Skin of body (tissue), 2 donors: ENCODE measurements around the gene HAUS5. TPM values are rescaled to one million over a fixed set of nuclear protein-coding genes. Genes with fewer than 3 reads are reported as not detected.
A peak's percentile ranks its signal among the peaks of the same experiment; 100 is the strongest.
"Not testable (repeated sequence)": the region's sequence is repeated elsewhere in the genome, so short reads cannot be mapped to it uniquely, and the experiment has no call there.

ENCODE experiments used
- DNase-seq: peaks from one replicate; lab custom pipeline; 2025; lab: John Stamatoyannopoulos, UW
- total RNA-seq: library from RNA; depleted of rRNA; stranded (reverse); fragments of >200 nt; gene quantifications from one replicate; pipeline ENCODE4 v1.2.3, GENCODE V29; 2014

Gene HAUS5
- total RNA-seq, 1 donor from 2014 or later: 6.9 TPM

DNA sequence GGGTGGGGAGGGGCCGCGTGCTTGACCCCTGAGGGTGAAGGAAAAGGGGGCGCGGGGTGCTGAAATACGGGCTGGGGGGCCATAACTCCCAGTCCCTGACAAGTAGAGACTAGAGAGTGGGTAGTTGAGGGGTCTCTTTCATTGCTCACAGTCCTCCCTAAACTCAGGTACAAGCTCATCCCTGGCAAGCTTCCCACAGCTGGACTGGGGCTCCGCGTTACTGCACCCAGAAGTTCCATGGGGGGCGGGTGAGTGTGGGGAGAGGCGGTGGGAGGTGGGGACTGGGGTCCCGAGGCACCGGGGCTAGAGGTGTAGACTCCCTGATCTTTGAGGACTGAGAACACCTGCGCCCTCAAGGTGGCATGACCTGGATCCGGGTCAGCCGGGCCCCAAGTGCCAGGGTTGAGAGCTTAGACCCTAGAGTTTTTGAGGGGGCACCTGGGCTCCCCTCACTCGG lies 30.3 kb downstream of the HAUS5 start:
- no peak for DNase-seq

DNA sequence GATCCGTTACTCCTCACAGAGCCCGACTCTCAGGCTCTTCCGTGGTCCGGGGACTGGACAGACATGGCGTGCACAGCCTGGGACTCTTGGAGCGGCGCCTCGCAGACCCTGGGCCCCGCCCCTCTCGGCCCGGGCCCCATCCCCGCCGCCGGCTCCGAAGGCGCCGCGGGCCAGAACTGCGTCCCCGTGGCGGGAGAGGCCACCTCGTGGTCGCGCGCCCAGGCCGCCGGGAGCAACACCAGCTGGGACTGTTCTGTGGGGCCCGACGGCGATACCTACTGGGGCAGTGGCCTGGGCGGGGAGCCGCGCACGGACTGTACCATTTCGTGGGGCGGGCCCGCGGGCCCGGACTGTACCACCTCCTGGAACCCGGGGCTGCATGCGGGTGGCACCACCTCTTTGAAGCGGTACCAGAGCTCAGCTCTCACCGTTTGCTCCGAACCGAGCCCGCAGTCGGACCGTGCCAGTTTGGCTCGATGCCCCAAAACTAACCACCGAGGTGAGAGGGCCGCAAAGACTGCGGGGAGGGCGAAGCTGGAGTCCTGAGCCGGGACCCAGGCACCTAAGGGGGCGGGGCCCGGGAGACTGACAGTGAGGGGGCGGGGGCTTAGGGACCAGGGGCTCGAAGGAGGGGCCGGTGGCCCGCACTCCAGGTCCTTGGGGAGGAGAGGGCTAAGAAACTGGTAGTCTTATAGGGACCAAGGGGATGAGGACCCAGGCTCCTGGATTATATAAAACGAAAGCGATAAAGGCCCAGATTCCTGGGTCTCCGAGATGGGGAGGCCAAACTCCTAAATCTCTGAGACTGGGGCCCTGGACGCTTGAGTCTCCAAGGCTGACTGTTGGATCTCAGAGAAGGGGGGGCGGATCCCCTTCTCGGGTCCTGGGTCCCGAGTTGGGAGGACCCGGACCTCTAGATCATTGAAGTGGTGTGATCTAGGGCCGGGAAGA lies 31.0 kb downstream of the HAUS5 start:
- peak; percentile 66 for DNase-seq

DNA sequence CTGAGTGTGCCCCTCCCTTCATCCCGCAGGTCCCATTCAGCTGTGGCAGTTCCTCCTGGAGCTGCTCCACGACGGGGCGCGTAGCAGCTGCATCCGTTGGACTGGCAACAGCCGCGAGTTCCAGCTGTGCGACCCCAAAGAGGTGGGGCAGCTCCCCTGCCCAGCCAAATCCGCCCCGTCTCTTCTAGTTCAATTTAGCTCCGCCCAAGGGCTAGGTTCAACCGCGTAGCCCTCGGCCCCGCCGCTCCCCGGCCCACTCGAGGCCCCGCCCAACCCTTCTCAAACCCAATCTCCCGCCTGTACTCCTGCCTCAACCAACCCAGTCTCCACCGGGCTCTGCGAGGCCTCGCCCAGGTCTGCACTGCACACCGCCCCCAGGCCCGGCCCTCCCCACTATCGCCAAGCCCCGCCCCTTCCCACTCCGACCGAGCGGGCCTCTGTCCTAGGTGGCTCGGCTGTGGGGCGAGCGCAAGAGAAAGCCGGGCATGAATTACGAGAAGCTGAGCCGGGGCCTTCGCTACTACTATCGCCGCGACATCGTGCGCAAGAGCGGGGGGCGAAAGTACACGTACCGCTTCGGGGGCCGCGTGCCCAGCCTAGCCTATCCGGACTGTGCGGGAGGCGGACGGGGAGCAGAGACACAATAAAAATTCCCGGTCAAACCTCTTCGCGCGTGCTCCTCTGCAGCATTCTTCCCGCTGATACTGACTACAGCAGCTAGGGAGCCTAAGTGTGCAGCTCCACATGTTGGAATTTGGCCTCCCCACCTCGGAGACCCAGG lies 31.9 kb downstream of the HAUS5 start:
- peak; percentile 83 for DNase-seq

DNA sequence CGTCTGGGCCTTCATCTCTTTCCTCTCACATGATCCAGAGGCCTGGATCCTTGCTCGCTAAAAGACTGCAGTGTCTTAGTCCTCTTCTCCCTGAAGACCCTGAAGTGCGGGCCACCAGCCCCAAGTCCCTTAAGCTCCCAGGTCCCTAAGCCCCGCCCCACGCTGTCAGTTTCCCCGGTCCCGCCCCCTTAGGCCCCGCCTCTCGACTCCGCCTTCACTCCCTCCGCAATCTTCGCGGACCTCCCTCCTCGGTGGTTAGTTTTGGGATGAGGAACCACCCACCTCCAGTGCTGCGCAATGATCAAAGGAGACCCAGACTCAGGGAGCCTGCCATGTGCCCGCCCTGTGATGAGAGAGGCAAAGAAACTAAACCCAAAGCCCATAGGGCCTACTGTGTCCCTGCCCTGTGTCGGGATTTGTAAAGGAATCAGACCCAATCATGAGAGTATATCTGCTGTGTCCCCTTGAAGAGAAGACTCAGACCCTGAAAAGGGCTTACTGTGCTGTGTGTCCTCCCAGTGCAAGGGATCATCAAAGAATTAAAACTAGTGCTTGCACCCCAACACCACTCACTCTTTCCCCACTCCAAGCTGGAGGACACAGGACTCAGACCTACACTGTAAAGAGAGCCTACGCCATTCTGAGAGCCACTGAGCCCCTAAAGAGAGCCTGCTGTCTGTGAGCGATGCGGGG lies 32.6 kb downstream of the HAUS5 start:
- peak; percentile 29 for DNase-seq

DNA sequence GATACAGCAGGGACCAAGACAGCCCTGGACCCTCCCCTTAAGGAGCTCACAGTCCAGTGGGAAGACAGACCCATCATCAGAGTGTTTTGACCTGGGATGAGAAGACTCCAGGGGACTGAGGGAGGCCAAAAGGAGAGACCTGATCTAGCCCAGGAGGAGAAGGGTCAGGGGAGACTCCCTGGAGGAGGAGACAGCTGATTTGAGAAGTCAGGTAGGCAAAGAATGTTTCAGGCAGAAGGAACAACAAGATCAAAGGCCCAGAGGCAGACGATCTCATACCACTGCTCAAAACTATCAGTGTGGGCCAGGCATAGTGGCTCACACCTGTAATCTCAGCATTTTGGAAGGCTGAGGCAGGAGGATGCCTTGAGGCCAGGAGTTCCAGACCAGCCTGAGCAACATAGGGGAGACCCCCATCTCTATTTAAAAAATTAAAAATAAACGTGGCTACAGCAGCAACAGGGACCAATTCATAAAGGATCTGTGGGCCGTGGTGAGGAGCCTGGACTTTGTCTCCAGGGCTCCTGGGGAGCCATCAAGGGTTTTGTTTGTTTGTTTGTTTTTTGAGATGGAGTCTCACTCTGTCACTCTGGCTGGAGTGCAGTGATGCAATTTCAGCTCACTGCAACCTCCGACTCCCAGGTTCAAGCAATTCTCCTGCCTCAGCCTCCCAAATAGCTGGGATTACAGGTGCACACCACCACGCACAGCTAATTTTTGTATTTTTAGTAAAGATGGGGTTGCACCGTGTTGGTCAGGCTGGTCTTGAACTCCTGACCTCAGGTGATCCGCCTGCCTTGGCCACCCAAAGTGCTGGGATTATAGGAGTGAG lies 33.4 kb downstream of the HAUS5 start:
- DNase-seq: no peak

DNA sequence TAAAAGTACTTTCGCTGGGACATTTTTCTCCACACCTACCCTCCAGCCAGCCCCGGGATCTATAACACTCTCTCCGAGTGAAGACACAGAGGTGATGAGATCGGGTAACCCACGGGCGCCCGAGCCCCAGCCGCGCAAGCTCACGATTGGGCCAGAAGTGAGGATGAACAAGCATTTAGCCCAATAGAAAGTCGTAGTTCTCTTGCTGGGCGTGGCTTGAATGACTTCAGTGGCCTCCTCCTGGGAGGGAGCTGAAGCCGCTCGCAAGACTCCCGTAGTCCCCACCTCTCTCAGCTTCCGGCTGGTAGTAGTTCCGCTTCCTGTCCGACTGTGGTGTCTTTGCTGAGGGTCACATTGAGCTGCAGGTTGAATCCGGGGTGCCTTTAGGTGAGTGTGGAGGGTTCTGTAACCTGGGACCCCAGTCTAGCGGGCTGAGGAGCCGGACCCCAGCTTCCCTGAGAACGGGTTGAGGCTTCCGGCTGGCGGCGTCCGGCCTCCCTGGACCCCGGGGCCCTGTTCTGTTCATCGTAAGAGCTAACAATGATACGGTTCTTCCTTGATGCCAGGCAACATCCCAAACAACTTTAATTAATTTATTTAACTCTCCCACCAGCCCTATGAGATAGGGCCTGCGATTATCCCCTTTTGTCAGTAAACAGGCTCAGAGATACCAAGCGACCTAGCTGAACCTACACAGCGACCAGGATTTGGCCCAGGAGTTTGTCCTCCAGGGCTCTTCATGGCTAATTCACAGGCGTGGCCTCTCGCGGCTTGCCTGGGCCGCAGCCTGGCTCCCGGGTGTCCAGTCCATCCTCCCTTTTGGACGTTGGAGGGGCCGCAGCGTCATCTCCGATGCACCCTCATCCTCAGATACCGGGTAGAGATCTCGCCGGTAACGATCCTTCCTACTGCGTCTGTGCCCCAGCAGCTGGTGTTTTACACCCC lies 35.8 kb downstream of the HAUS5 start, which contains the start of gene COX6B1:
COX6B1 (plus strand) TSS at position 307 of the 945 bp plus-strand sequence. CDS start 2,921 bp downstream, outside the sequence.
- DNase-seq: peak; percentile 97

DNA sequence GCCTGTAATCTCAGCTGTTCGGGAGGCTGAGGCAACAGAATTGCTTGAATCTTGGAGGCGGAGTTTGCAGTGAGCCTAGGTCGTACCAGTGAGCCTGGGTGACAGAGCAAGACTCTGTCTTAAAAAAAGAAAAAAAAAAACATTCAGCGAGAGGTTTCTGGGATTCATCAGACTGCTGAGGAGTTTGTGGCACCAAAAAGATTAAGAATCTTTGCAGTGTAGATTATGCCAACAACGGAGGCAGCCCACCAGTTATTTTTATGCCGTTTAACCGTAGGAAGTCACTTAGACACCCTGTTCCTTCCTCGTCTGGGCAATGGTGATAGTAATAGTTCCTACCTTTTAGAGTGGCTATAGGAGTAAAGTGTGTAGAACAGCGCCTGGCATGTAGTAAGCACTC lies 38.0 kb downstream of the HAUS5 start:
- no peak for DNase-seq

DNA sequence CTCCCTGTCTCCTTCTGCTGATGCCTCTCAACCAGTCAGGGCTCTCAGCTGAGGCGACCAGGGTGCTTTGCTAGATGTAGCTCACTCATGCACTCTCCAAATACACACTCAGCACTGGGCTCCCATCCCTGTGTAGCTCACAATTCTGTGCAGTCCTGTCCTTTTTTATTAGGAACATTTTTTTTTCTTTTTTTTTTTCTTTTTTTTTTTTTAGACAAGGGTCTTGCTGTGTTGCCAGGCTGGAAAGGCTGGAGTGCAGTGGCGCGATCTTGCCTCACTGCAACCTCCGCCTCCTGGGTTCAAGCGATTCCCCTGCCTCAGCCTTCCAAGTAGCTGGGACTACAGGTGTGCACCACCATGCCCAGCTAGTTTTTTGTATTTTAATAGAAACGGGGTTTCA lies 42.3 kb downstream of the HAUS5 start:
- DNase-seq: not testable (repeated sequence)

DNA sequence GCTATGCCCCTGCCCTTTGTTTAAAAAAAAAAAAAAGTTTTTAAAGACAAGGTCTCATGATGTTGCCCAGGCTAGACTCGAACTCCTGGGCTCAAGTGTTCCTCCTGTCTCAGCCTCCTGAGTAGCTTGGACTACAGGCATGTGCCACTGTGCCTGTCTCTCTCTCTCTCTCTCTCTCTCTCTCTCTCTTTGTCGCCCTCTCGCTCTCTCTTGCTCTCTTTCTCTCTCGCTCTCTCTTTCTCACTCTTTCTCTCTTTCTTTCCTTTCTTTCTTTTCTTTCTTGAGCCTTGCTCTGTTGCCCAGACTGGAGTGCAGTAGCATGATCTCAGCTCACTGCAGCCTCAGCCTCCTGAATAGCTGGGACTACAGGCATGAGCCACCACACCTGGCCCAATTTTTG lies 43.1 kb downstream of the HAUS5 start:
- DNase-seq: no peak

DNA sequence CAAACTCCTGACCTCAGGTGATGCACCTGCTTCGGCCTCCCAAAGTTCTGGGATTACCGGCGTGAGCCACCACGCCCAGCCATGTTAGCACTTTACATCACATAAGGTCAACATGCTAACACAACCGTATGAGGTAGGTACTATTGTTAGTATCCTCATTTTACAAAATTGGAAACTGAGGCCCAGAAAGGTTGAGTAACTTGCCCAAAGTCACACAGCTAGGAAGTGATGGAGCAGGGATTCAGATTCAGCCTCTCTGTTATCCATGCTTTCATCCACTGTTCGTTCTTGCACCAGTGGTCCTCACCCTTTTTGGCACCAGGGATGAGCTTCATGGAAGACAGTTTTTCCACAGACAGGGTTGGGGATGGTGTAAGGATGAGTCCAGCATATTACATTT lies 44.2 kb downstream of the HAUS5 start:
- DNase-seq: no peak

DNA sequence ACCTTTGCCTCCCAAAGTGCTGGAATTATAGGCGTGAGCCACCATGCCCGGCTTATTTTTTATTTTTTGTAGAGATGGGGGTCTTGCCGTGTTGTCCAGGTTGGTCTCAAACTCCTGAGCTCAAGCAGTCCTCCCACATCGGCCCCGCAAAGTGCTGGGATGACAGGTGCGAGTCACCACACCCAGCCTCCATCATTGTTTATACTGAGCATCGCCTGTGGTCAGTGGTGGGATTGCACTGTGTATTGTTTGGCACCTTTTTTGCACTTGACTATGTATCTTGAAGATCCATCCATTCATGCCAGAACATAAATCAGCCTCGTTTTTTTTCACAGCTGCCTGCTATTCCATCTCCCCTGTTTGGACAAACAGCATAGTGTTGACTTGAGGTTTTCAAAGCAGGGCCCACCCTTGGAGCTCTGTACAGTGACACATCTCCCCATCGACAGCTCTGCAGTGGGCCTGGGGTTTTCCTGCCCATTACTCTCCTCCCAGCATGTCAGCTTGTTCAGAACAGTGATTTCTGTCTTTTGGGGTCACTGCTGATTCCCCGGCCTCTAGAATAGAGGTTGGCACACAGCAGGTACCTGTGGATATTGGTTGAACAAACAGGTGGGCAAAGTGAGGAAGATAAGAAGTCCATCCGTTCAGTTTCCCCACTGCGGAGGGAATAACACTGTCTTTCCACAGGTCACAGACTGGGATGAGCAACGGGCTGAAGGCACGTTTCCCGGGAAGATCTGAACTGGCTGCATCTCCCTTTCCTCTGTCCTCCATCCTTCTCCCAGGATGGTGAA lies 45.6 kb downstream of the HAUS5 start:
- no peak for DNase-seq

DNA sequence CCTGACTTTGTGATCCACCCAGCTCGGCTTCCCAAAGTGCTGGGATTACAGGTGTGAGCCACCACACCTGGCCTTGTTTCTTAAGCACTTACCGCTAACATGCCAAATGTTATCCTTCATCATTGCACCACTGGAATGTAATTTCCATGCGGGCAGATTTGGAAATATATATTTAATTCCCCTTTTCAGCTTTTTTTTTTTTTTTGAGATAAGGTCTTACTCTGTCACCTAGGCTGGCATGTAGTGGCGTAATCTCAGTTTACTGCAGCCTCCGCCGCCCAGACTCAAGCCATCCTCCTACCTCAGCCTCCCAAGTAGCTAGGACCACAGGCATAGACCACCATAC lies 49.4 kb downstream of the HAUS5 start:
- DNase-seq: no peak

DNA sequence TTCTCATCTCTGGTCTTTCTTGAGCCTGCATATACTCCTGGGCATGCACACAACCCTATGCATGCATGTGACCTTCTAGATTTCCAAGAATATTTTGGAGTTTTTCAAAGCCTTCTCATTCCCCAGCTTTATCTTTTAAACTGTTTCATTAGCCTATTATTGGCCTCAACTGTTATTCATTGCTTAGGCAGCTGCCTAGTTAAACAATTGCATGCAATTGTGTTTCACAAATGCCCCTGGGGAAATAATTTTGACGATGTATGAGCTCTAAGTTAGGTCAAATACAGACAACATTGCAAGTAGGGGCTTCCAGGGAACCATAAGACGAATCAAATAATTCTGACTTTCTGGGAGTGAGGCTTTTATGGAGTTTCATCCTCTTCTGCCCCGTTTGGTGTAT lies 51.4 kb downstream of the HAUS5 start:
- no peak for DNase-seq

DNA sequence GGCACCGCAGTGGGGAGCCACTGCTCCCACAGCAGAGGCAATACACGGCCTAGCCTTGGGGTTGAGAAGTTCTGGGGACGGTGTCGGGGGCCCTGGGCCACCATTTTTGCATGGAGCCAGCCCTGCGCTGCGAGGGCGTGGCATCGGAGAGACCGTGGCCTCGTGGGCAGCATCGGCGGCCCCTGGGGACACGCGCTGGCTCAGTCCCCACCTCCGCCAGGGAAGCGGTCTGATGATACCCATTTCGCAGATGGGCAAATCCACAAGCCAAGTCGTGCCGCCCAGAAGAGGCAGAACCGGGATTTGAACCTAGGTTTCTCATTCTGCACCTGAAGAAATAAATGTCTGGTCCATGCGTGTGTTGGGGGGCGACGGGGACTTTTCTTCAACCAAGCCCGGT lies 52.6 kb downstream of the HAUS5 start:
- no peak for DNase-seq

DNA sequence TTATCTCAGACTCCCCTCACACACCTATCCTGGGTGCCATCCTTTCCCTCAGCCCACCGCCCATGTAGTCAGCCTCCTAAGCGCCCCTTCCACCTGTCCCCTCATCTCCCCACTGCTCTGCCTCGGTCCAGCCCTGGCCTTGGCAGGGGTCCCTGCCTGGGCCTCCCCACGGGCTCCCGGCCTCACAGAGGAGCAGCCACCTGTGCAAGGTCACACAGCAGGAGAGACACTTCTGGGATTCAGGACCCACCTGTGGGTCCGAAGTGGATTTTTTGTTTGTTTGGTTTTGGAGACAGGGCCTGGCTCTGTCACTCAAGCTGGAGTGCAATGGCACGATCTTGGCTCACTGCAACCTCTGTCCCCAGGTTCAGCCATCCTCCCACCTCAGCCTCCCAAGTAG lies 53.1 kb downstream of the HAUS5 start:
- no peak for DNase-seq

DNA sequence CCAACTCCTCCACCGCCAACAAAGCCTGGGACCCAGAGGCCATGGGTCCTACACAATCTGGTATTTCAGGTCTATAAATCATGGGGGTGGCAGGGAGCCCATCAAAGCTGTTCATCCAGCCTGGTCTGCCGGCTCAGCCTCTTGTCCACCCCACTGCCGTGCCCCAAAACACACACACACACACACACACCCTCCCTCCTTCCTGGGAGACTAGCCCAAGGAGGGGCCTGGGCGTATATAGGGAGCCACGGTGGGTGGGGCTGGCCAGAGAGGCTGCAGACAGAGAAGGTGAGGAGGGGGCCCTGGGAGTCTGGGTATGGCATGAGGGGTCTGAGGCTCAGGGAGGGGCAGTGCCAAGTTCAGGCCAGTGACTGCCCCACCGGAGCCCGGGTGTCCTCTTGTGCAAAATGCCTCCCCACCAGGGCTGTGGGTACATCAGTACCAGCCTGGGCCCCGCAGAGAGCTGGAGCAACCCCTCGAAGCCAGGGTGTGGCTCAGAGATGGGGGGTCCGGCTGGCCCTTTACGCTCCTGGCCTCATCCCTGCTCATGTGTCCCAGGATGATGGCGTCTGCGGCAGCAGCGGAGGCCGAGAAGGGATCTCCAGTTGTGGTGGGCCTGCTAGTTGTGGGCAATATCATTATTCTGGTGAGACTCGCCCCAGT lies 53.8 kb downstream of the HAUS5 start, which contains the start of gene UPK1A:
UPK1A (plus strand) TSS at position 267 of the 663 bp plus-strand sequence; CDS start at position 563, 296 bp downstream.
- no peak for DNase-seq

DNA sequence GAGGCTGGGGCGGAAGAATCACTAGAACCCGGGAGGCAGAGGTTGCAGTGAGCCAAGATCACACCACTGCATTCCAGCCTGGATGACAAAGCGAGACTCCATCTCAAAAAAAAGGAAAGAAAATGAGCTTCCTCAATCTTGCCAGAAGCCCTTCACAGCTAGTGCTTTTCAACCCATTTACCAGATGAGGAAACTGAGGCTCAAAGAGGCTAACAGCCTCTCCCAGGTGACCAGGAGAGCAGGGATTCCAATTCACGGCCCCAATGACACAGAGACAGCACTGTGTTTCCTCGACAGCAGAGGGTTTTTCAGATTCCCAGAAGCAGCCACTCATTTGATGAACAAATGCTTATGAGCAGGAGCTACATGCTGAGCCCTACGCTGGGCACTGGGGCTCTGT lies 57.0 kb downstream of the HAUS5 start:
- no peak for DNase-seq

DNA sequence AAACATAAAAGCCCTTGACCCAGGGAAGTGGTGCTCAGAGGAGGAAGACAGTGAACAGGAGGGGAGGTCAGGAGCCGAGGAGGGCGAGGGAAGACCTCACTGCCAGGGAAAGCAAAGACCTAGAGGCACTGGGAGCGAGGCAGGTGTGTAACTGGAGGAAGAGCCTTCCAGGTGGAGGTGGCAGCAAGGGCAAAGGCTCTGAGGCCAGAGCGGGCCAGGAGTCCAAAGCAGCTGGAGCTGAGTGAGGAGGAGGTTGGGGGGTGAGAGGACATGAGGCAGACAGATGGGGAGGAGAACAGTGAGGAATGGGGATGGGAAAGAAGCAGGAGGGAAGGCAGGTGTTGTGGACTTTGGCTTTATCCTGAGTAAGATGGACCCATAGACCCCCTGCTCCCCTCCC lies 57.4 kb downstream of the HAUS5 start:
- DNase-seq: no peak
